RWPE2 (cell line): Measurements from ENCODE around the gene EXOSC10.
"Not testable (repeated sequence)": the region's sequence is repeated elsewhere in the genome, so short reads cannot be mapped to it uniquely, and the experiment has no call there.

Experiments
- ATAC-seq: fragments of 200-7000 bp; cut with Tn5 transposase; 3 replicates; pipeline ENCODE4 v1.9.1; 2021; ENCODE audit warnings: low read depth
- DNase-seq: peaks from one replicate; pipeline ENCODE4 v3.0.0-alpha.2; 2020; ENCODE audit warnings: low spot score
- H3K27ac ChIP-seq: fragments of 450-650 bp; 2 replicates; pipeline ENCODE4 v1.5.1; 2017; ENCODE audit warnings: mild to moderate bottlenecking; ENCODE audit not compliant: poor library complexity, severe bottlenecking
- H3K27me3 ChIP-seq: fragments of 250-450 bp; sonication (Bioruptor Pico); 2 replicates; pipeline ENCODE4 v1.5.1; 2021; ENCODE audit warnings: mild to moderate bottlenecking, moderate library complexity; ENCODE audit not compliant: insufficient read depth, poor library complexity, severe bottlenecking
- H3K36me3 ChIP-seq: fragments of 250-450 bp; sonication (Bioruptor Pico); 2 replicates; pipeline ENCODE4 v1.5.1; 2020; ENCODE audit warnings: low read depth, mild to moderate bottlenecking, moderate library complexity
- H3K4me1 ChIP-seq: fragments of 250-450 bp; sonication (Bioruptor Pico); 2 replicates; pipeline ENCODE4 v1.5.1; 2021; ENCODE audit warnings: mild to moderate bottlenecking, moderate library complexity; ENCODE audit not compliant: insufficient read depth, poor library complexity, severe bottlenecking
- H3K4me3 ChIP-seq: fragments of 250-450 bp; sonication (Bioruptor Pico); 2 replicates; pipeline ENCODE4 v1.5.1; 2021; ENCODE audit warnings: mild to moderate bottlenecking, moderate library complexity; ENCODE audit not compliant: severe bottlenecking
- H3K9me3 ChIP-seq: fragments of 250-450 bp; sonication (Bioruptor Pico); 2 replicates; pipeline ENCODE4 v1.5.1; 2021; ENCODE audit warnings: mild to moderate bottlenecking, moderate library complexity; ENCODE audit not compliant: severe bottlenecking
- CTCF ChIP-seq: fragments of 450-650 bp; IDR thresholded peaks from one replicate; pipeline ENCODE4 v1.5.1; 2017; ENCODE audit warnings: mild to moderate bottlenecking, moderate library complexity; ENCODE audit not compliant: poor library complexity, severe bottlenecking

Gene EXOSC10

GRCh38 chr1:11051781-11052511 is 47.7 kb downstream of the EXOSC10 start:
- no peak for DNase-seq
- H3K36me3 ChIP-seq, result peaks cover 14% of the 10 kb centered on the region
- no peaks in the 10 kb centered on the region for H3K4me1 ChIP-seq
- no peak overlapping the region for H3K27ac ChIP-seq
- no peaks in the 10 kb centered on the region for H3K27me3 ChIP-seq
- peak; percentile 2; the same call in 1 of the 3 replicates for ATAC-seq
- no peak for TF ChIP-seq CTCF
- no peak overlapping the region for H3K4me3 ChIP-seq
- H3K9me3 ChIP-seq, result no peaks in the 10 kb centered on the region

GRCh38 chr1:11051121-11051520 is 48.5 kb downstream of the EXOSC10 start:
- not testable (repeated sequence) for H3K4me1 ChIP-seq, H3K27me3 ChIP-seq, DNase-seq, H3K27ac ChIP-seq, H3K4me3 ChIP-seq, H3K36me3 ChIP-seq, ATAC-seq, H3K9me3 ChIP-seq

GRCh38 chr1:11046625-11047365 is 52.9 kb downstream of the EXOSC10 start, which contains the start of gene MASP2:
MASP2 (minus strand) TSS chr1:11047239; CDS start chr1:11047207, 32 bp downstream.
- H3K4me3 ChIP-seq, result no peak within 1 kb of the TSS
- no peak for DNase-seq
- no peak for ATAC-seq
- no peaks in the 10 kb centered on the region for H3K27me3 ChIP-seq
- H3K36me3 ChIP-seq, result no peaks in the 10 kb centered on the region
- no peaks in the 10 kb centered on the region for H3K4me1 ChIP-seq
- no peaks in the 10 kb centered on the region for H3K9me3 ChIP-seq
- no peak for TF ChIP-seq CTCF
- H3K27ac ChIP-seq, result no peak within 1 kb of the TSS

- H3K27me3 ChIP-seq, result no peaks in the 10 kb centered on the region
- TF ChIP-seq CTCF, result no peak
- H3K27ac ChIP-seq, result no peak overlapping the region
- no peak for DNase-seq
- no peak overlapping the region for H3K4me3 ChIP-seq
- ATAC-seq, result no peak
- H3K36me3 ChIP-seq, result no peaks in the 10 kb centered on the region
- H3K9me3 ChIP-seq, result no peaks in the 10 kb centered on the region
- H3K4me1 ChIP-seq, result no peaks in the 10 kb centered on the region
Measured at GRCh38 chr1:11046270-11046566, 53.5 kb downstream of the EXOSC10 start.

GRCh38 chr1:11045428-11046269 is 54.0 kb downstream of the EXOSC10 start:
- TF ChIP-seq CTCF, result no peak
- Histone ChIP-seq H3K27ac (no peak overlapping the region), H3K9me3 (no peaks in the 10 kb centered on the region), H3K36me3 (no peaks in the 10 kb centered on the region), H3K4me1 (no peaks in the 10 kb centered on the region), H3K4me3 (no peak overlapping the region), H3K27me3 (no peaks in the 10 kb centered on the region)
- DNase-seq (no peak), ATAC-seq (no peak; the same call in 2 of the 3 replicates)
